ENCODE results near the gene GADD45G.

GADD45G gene

DNA sequence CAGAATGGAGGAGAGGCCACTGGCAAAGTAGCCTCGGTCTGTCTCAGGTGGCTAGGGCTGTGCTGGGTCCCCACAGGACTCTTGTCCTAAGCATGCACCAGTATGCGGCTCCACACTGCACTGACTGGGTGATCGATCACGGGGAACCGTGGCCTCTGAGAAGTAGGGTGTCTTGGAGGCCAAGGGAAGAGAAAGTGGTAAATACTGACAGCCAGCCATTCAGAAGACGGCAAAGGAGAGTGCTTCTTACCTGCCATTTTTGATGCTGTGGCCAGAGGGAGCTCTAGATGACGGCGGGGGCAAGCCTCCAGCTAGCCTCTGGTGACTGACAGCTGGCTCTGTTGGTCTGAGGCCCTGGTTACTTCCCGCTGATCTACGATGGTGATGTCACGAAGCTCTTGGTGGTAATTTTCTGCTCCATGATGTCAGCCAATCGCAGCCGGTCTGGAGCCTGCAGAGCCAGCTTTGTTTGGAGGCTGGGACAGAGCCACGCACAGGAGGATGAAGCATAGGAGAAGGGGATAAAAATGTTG lies 40.4 kb upstream of the GADD45G start:
- TF ChIP-seq, protein P1, sequence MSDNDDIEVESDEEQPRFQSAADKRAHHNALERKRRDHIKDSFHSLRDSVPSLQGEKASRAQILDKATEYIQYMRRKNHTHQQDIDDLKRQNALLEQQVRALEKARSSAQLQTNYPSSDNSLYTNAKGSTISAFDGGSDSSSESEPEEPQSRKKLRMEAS (IDR thresholded peaks at IDR 0.05) = no peak
- no peak for TF ChIP-seq TCF12 (IDR thresholded peaks at IDR 0.05; ENCODE audit: low read depth)
- no peak for TF ChIP-seq YY1 (IDR thresholded peaks at IDR 0.05; ENCODE audit: low read depth)
- TF ChIP-seq, protein P2, sequence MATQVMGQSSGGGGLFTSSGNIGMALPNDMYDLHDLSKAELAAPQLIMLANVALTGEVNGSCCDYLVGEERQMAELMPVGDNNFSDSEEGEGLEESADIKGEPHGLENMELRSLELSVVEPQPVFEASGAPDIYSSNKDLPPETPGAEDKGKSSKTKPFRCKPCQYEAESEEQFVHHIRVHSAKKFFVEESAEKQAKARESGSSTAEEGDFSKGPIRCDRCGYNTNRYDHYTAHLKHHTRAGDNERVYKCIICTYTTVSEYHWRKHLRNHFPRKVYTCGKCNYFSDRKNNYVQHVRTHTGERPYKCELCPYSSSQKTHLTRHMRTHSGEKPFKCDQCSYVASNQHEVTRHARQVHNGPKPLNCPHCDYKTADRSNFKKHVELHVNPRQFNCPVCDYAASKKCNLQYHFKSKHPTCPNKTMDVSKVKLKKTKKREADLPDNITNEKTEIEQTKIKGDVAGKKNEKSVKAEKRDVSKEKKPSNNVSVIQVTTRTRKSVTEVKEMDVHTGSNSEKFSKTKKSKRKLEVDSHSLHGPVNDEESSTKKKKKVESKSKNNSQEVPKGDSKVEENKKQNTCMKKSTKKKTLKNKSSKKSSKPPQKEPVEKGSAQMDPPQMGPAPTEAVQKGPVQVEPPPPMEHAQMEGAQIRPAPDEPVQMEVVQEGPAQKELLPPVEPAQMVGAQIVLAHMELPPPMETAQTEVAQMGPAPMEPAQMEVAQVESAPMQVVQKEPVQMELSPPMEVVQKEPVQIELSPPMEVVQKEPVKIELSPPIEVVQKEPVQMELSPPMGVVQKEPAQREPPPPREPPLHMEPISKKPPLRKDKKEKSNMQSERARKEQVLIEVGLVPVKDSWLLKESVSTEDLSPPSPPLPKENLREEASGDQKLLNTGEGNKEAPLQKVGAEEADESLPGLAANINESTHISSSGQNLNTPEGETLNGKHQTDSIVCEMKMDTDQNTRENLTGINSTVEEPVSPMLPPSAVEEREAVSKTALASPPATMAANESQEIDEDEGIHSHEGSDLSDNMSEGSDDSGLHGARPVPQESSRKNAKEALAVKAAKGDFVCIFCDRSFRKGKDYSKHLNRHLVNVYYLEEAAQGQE (IDR thresholded peaks at IDR 0.05; ENCODE audit: low read depth) = no peak
- TF ChIP-seq RAD21 (IDR thresholded peaks at IDR 0.05; ENCODE audit: low read depth) = no peak
- no peak for TF ChIP-seq ZBTB7A (IDR thresholded peaks at IDR 0.05; ENCODE audit: low read depth)
- TF ChIP-seq NFIC (IDR thresholded peaks at IDR 0.05) = no peak
- no peak for TF ChIP-seq TEAD4 (IDR thresholded peaks at IDR 0.05)

DNA sequence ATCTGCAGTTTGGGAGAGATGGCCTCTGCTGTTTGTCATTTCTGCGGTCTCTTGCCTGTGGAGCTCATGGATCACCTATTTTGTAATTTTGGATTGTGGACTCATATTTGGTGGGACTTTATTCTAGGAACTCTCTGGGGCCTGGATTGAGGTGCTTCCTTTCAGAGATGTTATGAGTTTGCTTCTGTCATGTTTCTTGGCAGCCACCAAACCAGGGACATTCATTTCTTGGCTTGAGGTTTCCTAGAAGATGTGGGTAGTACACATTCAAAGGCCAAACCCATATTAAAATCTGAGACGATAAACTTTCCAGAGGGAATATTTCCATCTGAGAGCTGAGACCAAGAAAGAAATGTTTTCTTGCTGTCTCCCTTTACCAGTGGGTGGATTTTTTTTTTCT lies 37.2 kb upstream of the GADD45G start:
- TF ChIP-seq, protein P2 (IDR thresholded peaks at IDR 0.05; ENCODE audit: low read depth) = no peak
- TF ChIP-seq, protein P1 (IDR thresholded peaks at IDR 0.05) = no peak
- TF ChIP-seq CEBPB (IDR thresholded peaks at IDR 0.05) (no peak), TAF1 (IDR thresholded peaks at IDR 0.05; ENCODE audit: low read depth) (no peak), TCF12 (IDR thresholded peaks at IDR 0.05; ENCODE audit: low read depth) (no peak), YY1 (IDR thresholded peaks at IDR 0.05; ENCODE audit: low read depth) (no peak), EP300 (IDR thresholded peaks at IDR 0.05; ENCODE audit: borderline replicate concordance) (no peak)

- TF ChIP-seq ZBTB7A (IDR thresholded peaks at IDR 0.05; ENCODE audit: low read depth) = no peak
- TF ChIP-seq YY1 (IDR thresholded peaks at IDR 0.05; ENCODE audit: low read depth) = no peak
- no peak for TF ChIP-seq TEAD4 (IDR thresholded peaks at IDR 0.05)
- no peak for TF ChIP-seq CEBPB (IDR thresholded peaks at IDR 0.05)
- no peak for TF ChIP-seq RAD21 (IDR thresholded peaks at IDR 0.05; ENCODE audit: low read depth)
- TF ChIP-seq, protein P2 (IDR thresholded peaks at IDR 0.05; ENCODE audit: low read depth) = no peak
- no peak for TF ChIP-seq CREB1 (IDR thresholded peaks at IDR 0.05; ENCODE audit: low read depth)
- TF ChIP-seq FOXM1 (IDR thresholded peaks at IDR 0.05; ENCODE audit: borderline replicate concordance, low read depth) = no peak
- TF ChIP-seq, protein P1 (IDR thresholded peaks at IDR 0.05) = no peak
- no peak for TF ChIP-seq TCF12 (IDR thresholded peaks at IDR 0.05; ENCODE audit: low read depth)
- no peak for TF ChIP-seq EP300 (IDR thresholded peaks at IDR 0.05; ENCODE audit: borderline replicate concordance)
- TF ChIP-seq, protein P3, sequence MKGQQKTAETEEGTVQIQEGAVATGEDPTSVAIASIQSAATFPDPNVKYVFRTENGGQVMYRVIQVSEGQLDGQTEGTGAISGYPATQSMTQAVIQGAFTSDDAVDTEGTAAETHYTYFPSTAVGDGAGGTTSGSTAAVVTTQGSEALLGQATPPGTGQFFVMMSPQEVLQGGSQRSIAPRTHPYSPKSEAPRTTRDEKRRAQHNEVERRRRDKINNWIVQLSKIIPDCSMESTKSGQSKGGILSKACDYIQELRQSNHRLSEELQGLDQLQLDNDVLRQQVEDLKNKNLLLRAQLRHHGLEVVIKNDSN (IDR thresholded peaks at IDR 0.05) = no peak
- TF ChIP-seq EGR1 (IDR thresholded peaks at IDR 0.05) = no peak
- TF ChIP-seq NFIC (IDR thresholded peaks at IDR 0.05) = no peak
- no peak for TF ChIP-seq TAF1 (IDR thresholded peaks at IDR 0.05; ENCODE audit: low read depth)
Measured at GRCh38 chr9:89574309-89574708, 30.5 kb upstream of the GADD45G start.

GRCh38 chr9:89576404-89576839 lies 28.4 kb upstream of the GADD45G start:
- TF ChIP-seq RAD21 (IDR thresholded peaks at IDR 0.05; ENCODE audit: low read depth) = peak; percentile 63
- no peak for TF ChIP-seq TCF12 (IDR thresholded peaks at IDR 0.05; ENCODE audit: low read depth)

DNA sequence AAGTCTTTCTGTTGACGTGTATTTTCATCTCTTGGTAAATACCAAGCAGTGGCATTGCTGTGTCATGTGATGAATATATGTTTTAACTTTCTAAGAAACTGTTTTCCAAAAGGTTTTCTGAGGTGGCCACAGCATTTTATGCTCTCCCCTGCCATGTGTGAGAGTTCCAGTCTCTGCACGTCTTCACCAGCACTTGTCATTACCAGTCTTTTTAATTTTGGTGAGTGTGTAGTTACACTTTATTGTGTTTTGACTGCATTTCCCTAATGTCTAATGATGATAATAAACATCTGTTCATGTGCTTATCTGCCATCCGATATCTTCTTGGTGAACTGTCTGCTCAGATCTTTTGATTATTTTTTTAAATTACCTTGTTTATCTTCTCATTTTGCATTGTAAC lies 27.4 kb upstream of the GADD45G start:
- TF ChIP-seq EGR1 (IDR thresholded peaks at IDR 0.05) (no peak), RAD21 (IDR thresholded peaks at IDR 0.05; ENCODE audit: low read depth) (no peak), CEBPB (IDR thresholded peaks at IDR 0.05) (no peak), CREB1 (IDR thresholded peaks at IDR 0.05; ENCODE audit: low read depth) (no peak), TEAD4 (IDR thresholded peaks at IDR 0.05) (no peak), ZBTB7A (IDR thresholded peaks at IDR 0.05; ENCODE audit: low read depth) (no peak)
- TF ChIP-seq, protein P1 (IDR thresholded peaks at IDR 0.05) = no peak
- TF ChIP-seq, protein P2 (IDR thresholded peaks at IDR 0.05; ENCODE audit: low read depth) = no peak
- TF ChIP-seq, protein P3 (IDR thresholded peaks at IDR 0.05) = no peak

All from Ishikawa (cell line).